H1 (cell line): Measurements from ENCODE around the gene FPR3. TPM values are rescaled to one million over a fixed set of nuclear protein-coding genes. Genes with fewer than 3 reads are reported as not detected.

Source experiments
- CTCF ChIA-PET: fragments of 300-600 bp; sonication (Branson Sonifier 250); formaldehyde crosslinking; loops from one replicate; lab custom pipeline; 2021; ENCODE audit not compliant: partially characterized antibody; lab: Charles Lee
- POLR2A ChIA-PET: fragments of 300-600 bp; sonication (Branson Sonifier 250); formaldehyde crosslinking; loops from one replicate; lab custom pipeline; 2021; ENCODE audit warnings: inconsistent platforms; ENCODE audit not compliant: partially characterized antibody; lab: Charles Lee
- DNase-seq, 2 experiments: peaks; one replicate each; pipeline versions ENCODE4 v3.0.0 to v3.0.0-alpha.2; 2010 to 2022; ENCODE audit warnings: low spot score in 2 of 2, low read depth in 1 of 2, mixed read lengths in 1 of 2
- FAIRE-seq: peaks from 2 replicates; lab custom pipeline; 2011; peaks lifted over from hg19 to GRCh38; lab: Jason Lieb, UNC
- H2AFZ ChIP-seq: 2 replicates; pipeline ENCODE4 v1.8.1; 2012; ENCODE audit warnings: low read length, inconsistent platforms
- H2AK5ac ChIP-seq: 2 replicates; pipeline ENCODE4 v1.6.1; 2013; ENCODE audit warnings: low read depth, low read length
- H2BK120ac ChIP-seq: replicated peaks from 2 replicates; pipeline ENCODE3; 2013; ENCODE audit warnings: low read depth, low read length, inconsistent platforms
- H2BK12ac ChIP-seq: 2 replicates; pipeline ENCODE4 v1.6.1; 2013; ENCODE audit warnings: low read depth, low read length
- H2BK15ac ChIP-seq: 2 replicates; pipeline ENCODE4 v1.6.1; 2013; ENCODE audit warnings: low read length
- H2BK20ac ChIP-seq: 2 replicates; pipeline ENCODE4 v1.6.1; 2013; ENCODE audit warnings: low read length
- H2BK5ac ChIP-seq: 2 replicates; pipeline ENCODE4 v1.6.1; 2013; ENCODE audit warnings: low read depth, low read length
- H3K14ac ChIP-seq: 2 replicates; pipeline ENCODE4 v1.6.1; 2013; ENCODE audit warnings: inconsistent platforms; ENCODE audit not compliant: insufficient read length
- H3K18ac ChIP-seq: 2 replicates; pipeline ENCODE4 v1.6.1; 2013; ENCODE audit warnings: low read length; ENCODE audit errors: extremely low read depth
- H3K23ac ChIP-seq: 2 replicates; pipeline ENCODE4 v1.6.1; 2013; ENCODE audit warnings: inconsistent platforms; ENCODE audit not compliant: insufficient read length
- H3K23me2 ChIP-seq: 2 replicates; pipeline ENCODE4 v1.6.1; 2013; ENCODE audit warnings: low read depth, low read length
- H3K27ac ChIP-seq: 2 replicates; pipeline ENCODE4 v1.6.1; 2011; ENCODE audit warnings: low read depth, low read length, inconsistent platforms
- H3K27me3 ChIP-seq, 4 experiments: replicated peaks in 1 of 4; 1 replicate in 1 of 4; 2 replicates in 3 of 4; pipeline versions ENCODE4 v1.6.1 to v1.8.1; 2011 to 2013; ENCODE audit warnings: low read length in 3 of 4, mild to moderate bottlenecking in 3 of 4, inconsistent platforms in 2 of 4, mixed read lengths in 2 of 4, moderate library complexity in 1 of 4; ENCODE audit not compliant: control insufficient read depth in 3 of 4, insufficient read depth in 3 of 4; ENCODE audit errors: extremely low read depth in 1 of 4
- H3K36me3 ChIP-seq, 4 experiments: 2 replicates each; pipeline versions ENCODE4 v1.6.1 to v1.8.1; 2011 to 2013; ENCODE audit warnings: mild to moderate bottlenecking in 4 of 4, low read length in 3 of 4, moderate library complexity in 2 of 4, control low read depth in 1 of 4, inconsistent platforms in 1 of 4; ENCODE audit not compliant: insufficient read depth in 4 of 4, control insufficient read depth in 2 of 4
- H3K4ac ChIP-seq: replicated peaks from 2 replicates; pipeline ENCODE3; 2013; ENCODE audit warnings: low read length, low read depth, mixed read lengths, inconsistent platforms; ENCODE audit not compliant: insufficient read length
- H3K4me1 ChIP-seq, 4 experiments: replicated peaks in 1 of 4; 1 replicate in 1 of 4; 2 replicates in 3 of 4; pipeline versions ENCODE4 v1.6.1 to v1.8.1; 2011 to 2013; ENCODE audit warnings: low read length in 3 of 4, inconsistent platforms in 2 of 4, mixed read lengths in 1 of 4; ENCODE audit not compliant: insufficient read depth in 4 of 4, control insufficient read depth in 3 of 4
- H3K4me2 ChIP-seq, 2 experiments: 2 replicates each; pipeline versions ENCODE4 v1.6.1 to v1.8.1; 2011 to 2013; ENCODE audit warnings: low read depth in 2 of 2, low read length in 2 of 2, control low read depth in 1 of 2, inconsistent platforms in 1 of 2, mild to moderate bottlenecking in 1 of 2; ENCODE audit not compliant: insufficient read depth in 1 of 2
- H3K4me3 ChIP-seq, 4 experiments: fragments of 200-600, 300-600 bp in 1 of 4; sonication (generic), shearing (Covaris generic), sonication (Bioruptor Twin) in 1 of 4; 2 replicates each; pipeline versions ENCODE4 v1.5.1 to v1.8.1; 2011 to 2016; ENCODE audit warnings: low read length in 4 of 4, low read depth in 3 of 4, control low read depth in 2 of 4, inconsistent platforms in 2 of 4, mild to moderate bottlenecking in 2 of 4, mixed read lengths in 1 of 4, moderate library complexity in 1 of 4; ENCODE audit not compliant: insufficient read depth in 2 of 4; ENCODE audit errors: extremely low read depth in 1 of 4
- H3K56ac ChIP-seq: replicated peaks from 2 replicates; pipeline ENCODE3; 2013; ENCODE audit warnings: low read depth, mild to moderate bottlenecking, mixed read lengths, low read length, inconsistent platforms; ENCODE audit not compliant: insufficient read length
- H3K79me1 ChIP-seq: 2 replicates; pipeline ENCODE4 v1.6.1; 2013; ENCODE audit warnings: low read depth, low read length, control low read depth
- H3K79me2 ChIP-seq, 2 experiments: 2 replicates each; pipeline versions ENCODE4 v1.6.1 to v1.8.1; 2012 to 2013; ENCODE audit warnings: low read length in 2 of 2, mild to moderate bottlenecking in 2 of 2, inconsistent platforms in 1 of 2; ENCODE audit not compliant: insufficient read depth in 2 of 2, control insufficient read depth in 1 of 2
- H3K9ac ChIP-seq, 4 experiments: replicated peaks in 1 of 4; 1 replicate in 1 of 4; 2 replicates in 3 of 4; pipeline versions ENCODE4 v1.6.1 to v1.8.1; 2011 to 2013; ENCODE audit warnings: low read depth in 3 of 4, low read length in 3 of 4, control low read depth in 2 of 4, mild to moderate bottlenecking in 2 of 4, moderate library complexity in 2 of 4, inconsistent platforms in 1 of 4; ENCODE audit errors: extremely low read depth in 1 of 4
- H3K9me3 ChIP-seq, 2 experiments: 2 replicates each; pipeline versions ENCODE4 v1.6.1 to v1.8.1; 2012 to 2013; ENCODE audit warnings: mild to moderate bottlenecking in 2 of 2, moderate library complexity in 2 of 2, control low read depth in 1 of 2, inconsistent platforms in 1 of 2, low read depth in 1 of 2, low read length in 1 of 2, mixed read lengths in 1 of 2; ENCODE audit not compliant: insufficient read depth in 2 of 2
- H4K20me1 ChIP-seq, 2 experiments: replicated peaks in 1 of 2; 2 replicates each; pipeline versions ENCODE3 to v1.8.1; 2011 to 2013; ENCODE audit warnings: inconsistent platforms in 2 of 2, low read length in 2 of 2, mild to moderate bottlenecking in 1 of 2; ENCODE audit not compliant: insufficient read depth in 2 of 2, control insufficient read depth in 1 of 2
- H4K5ac ChIP-seq: 2 replicates; pipeline ENCODE4 v1.6.1; 2013; ENCODE audit warnings: low read length, low read depth, mixed read lengths, inconsistent platforms; ENCODE audit not compliant: insufficient read length
- H4K8ac ChIP-seq: 2 replicates; pipeline ENCODE4 v1.8.0; 2013; ENCODE audit warnings: mild to moderate bottlenecking, moderate library complexity, low read length, inconsistent platforms; ENCODE audit not compliant: insufficient read depth; ENCODE audit errors: extremely low read depth
- H4K91ac ChIP-seq: replicated peaks from 2 replicates; pipeline ENCODE3; 2013; ENCODE audit warnings: low read length, mixed read lengths, inconsistent platforms; ENCODE audit not compliant: insufficient read length
- HDAC6 ChIP-seq: IDR thresholded peaks from one replicate; pipeline ENCODE4 v1.7.1; 2012; ENCODE audit warnings: low read depth, mild to moderate bottlenecking, inconsistent platforms, low read length, moderate library complexity
- KDM4A ChIP-seq: IDR thresholded peaks from one replicate; pipeline ENCODE4 v1.7.1; 2012; ENCODE audit warnings: low read depth, mild to moderate bottlenecking, moderate library complexity, low read length, inconsistent platforms; ENCODE audit not compliant: severe bottlenecking
- NANOG ChIP-seq: IDR thresholded peaks from 2 replicates; pipeline ENCODE4 v1.6.1; 2011; ENCODE audit warnings: low read length, low read depth, mild to moderate bottlenecking, inconsistent platforms; ENCODE audit not compliant: insufficient read depth, poor library complexity, severe bottlenecking
- RAD21 ChIP-seq, 2 experiments: IDR thresholded peaks in 1 of 2; conservative IDR thresholded peaks in 1 of 2; 2 replicates each; pipeline ENCODE4 v1.6.1; 2011; ENCODE audit warnings: low read depth in 2 of 2, low read length in 2 of 2, improper control_type of control experiment in 1 of 2, inconsistent platforms in 1 of 2, mild to moderate bottlenecking in 1 of 2, moderate library complexity in 1 of 2
- SAP30 ChIP-seq: fragments of 300-600 bp; sonication (generic); IDR thresholded peaks from 2 replicates; pipeline ENCODE4 v1.7.1; 2012; ENCODE audit warnings: low read length, moderate library complexity, mild to moderate bottlenecking, inconsistent platforms; ENCODE audit not compliant: insufficient read depth, insufficient replicate concordance
- SIN3A ChIP-seq, 2 experiments: IDR thresholded peaks in 1 of 2; conservative IDR thresholded peaks in 1 of 2; 2 replicates each; pipeline ENCODE4 v1.6.1; 2011 to 2012; ENCODE audit warnings: low read length in 2 of 2, improper control_type of control experiment in 1 of 2, low read depth in 1 of 2, mild to moderate bottlenecking in 1 of 2
- SIX5 ChIP-seq: IDR thresholded peaks from 2 replicates; pipeline ENCODE4 v1.6.1; 2011; ENCODE audit warnings: mild to moderate bottlenecking, low read depth, low read length
- TBP ChIP-seq: IDR thresholded peaks from 2 replicates; pipeline ENCODE4 v1.6.1; 2011; ENCODE audit warnings: low read depth, low read length, improper control_type of control experiment
- ZNF274 ChIP-seq: IDR thresholded peaks from 2 replicates; pipeline ENCODE4 v1.7.0; 2012; ENCODE audit warnings: low read length, borderline replicate concordance; ENCODE audit errors: extremely low read depth
- WGBS, 2 experiments: shearing (Covaris generic) in 1 of 2; methylation state at CpG; one replicate each; pipeline versions ENCODE4 v1.1.6 to v1.1.7; 2013 to 2015; ENCODE audit warnings: low lambda C conversion rate in 2 of 2, mixed read lengths in 2 of 2, inconsistent platforms in 1 of 2, low coverage in 1 of 2, missing lambda C conversion rate in 1 of 2; ENCODE audit not compliant: insufficient replicate concordance in 2 of 2, insufficient coverage in 1 of 2, insufficient read length in 1 of 2; ENCODE audit errors: extremely low coverage in 1 of 2, missing lambda C conversion rate in 1 of 2; 5-methylcytosine and 5-hydroxymethylcytosine counted together
- polyA plus RNA-seq, 7 experiments: library from polyadenylated mRNA; depleted of rRNA in 3 of 7; stranded (reverse) in 5 of 7; unstranded in 2 of 7; fragments of >200 nt in 5 of 7; fragments of 200-250 nt in 2 of 7; gene quantifications; 1 replicate in 5 of 7; 2 replicates in 1 of 7; 4 replicates in 1 of 7; pipeline versions ENCODE4 v1.2.1 to v1.2.3, GENCODE V29; 2011 to 2013; ENCODE audit warnings: missing spikeins in 2 of 7, mixed read lengths in 2 of 7
- total RNA-seq: library from RNA; stranded (reverse); fragmentation: NEBNext Ultra II Directional; extraction: Animal tissue kit (Norgen Biotek cat#: 25700); gene quantifications from 2 replicates; pipeline ENCODE4 v1.2.1, GENCODE V29; 2021
- TF ChIP-seq, protein P1 (sequence below), 3 experiments: IDR thresholded peaks; 1 replicate in 2 of 3; 2 replicates in 1 of 3; pipeline versions ENCODE4 v1.5.1 to v1.6.1; 2011; ENCODE audit warnings: low read length in 3 of 3, mild to moderate bottlenecking in 3 of 3, inconsistent platforms in 2 of 3, low read depth in 1 of 3, moderate library complexity in 1 of 3; ENCODE audit not compliant: insufficient read depth in 1 of 3; ENCODE audit errors: control extremely low read depth in 1 of 3

The FPR3 gene
- total and polyA plus RNA-seq, 2 of the 8 experiments (the other 6 are each of a cell fraction or from before 2014, with no cell fraction given), result not detected

DNA sequence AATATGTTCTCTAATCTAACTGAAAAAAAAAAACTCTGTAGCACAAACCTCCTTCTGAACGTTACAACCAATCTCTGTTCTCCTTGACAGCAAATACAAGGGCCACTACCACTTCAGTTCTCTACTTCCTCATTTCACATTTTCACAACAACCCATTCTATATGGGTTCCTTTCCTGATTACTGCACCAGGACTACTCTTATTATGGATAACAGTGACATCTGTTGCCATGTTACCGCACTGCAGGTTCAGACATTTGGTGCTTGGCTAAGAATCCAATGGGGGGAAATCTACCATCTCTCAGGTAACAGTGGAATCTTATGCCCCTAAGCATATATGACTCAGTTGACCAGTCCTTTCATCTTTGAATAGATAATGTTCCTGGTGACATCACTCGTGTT, 11.6 kb upstream of the FPR3 start:
- TF ChIP-seq, protein P1, sequence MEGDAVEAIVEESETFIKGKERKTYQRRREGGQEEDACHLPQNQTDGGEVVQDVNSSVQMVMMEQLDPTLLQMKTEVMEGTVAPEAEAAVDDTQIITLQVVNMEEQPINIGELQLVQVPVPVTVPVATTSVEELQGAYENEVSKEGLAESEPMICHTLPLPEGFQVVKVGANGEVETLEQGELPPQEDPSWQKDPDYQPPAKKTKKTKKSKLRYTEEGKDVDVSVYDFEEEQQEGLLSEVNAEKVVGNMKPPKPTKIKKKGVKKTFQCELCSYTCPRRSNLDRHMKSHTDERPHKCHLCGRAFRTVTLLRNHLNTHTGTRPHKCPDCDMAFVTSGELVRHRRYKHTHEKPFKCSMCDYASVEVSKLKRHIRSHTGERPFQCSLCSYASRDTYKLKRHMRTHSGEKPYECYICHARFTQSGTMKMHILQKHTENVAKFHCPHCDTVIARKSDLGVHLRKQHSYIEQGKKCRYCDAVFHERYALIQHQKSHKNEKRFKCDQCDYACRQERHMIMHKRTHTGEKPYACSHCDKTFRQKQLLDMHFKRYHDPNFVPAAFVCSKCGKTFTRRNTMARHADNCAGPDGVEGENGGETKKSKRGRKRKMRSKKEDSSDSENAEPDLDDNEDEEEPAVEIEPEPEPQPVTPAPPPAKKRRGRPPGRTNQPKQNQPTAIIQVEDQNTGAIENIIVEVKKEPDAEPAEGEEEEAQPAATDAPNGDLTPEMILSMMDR (IDR thresholded peaks at IDR 0.05; ENCODE audit: control extremely low read depth in 1 of 3, insufficient read depth in 1 of 3, low read depth in 1 of 3, low read length in 3 of 3), result peak in 2 of 3 experiments; percentile 46 to 49; a peak in 3 of 4 replicates
- TF ChIP-seq RAD21 (IDR thresholded peaks at IDR 0.05 in 1 of 2, conservative IDR thresholded peaks at IDR 0.05 in 1 of 2; ENCODE audit: low read depth in 2 of 2, low read length in 2 of 2), result peak; percentile 63 to 74
- TF ChIP-seq ZNF274, result no peak
- TF ChIP-seq HDAC6, result no peak
- TF ChIP-seq SIN3A (conservative IDR thresholded peaks at IDR 0.05 in 1 of 2, IDR thresholded peaks at IDR 0.05 in 1 of 2; ENCODE audit: low read depth in 1 of 2, low read length in 2 of 2), result no peak
- no peak for TF ChIP-seq SAP30
- TF ChIP-seq KDM4A, result no peak
- no peak for TF ChIP-seq TBP
- no peak for TF ChIP-seq NANOG
- no peak for TF ChIP-seq SIX5
- TF ChIP-seq, all 59 proteins: peak for 2
- no peak overlapping the region for H2BK5ac ChIP-seq
- H3K4ac ChIP-seq, result no peak overlapping the region
- no peak overlapping the region for H4K91ac ChIP-seq
- no peak overlapping the region for H3K56ac ChIP-seq
- no peak overlapping the region for H3K18ac ChIP-seq
- 52% methylated on average over 3 of the region's 3 CpGs; no CpG with 5 or more reads in 1 of the 2 experiments for WGBS, 2 experiments
- no peak overlapping the region for H3K9ac ChIP-seq
- no peaks in the 10 kb centered on the region; a peak in 1 of 7 replicates for H3K27me3 ChIP-seq
- H4K8ac ChIP-seq, result no peak overlapping the region
- H3K23ac ChIP-seq, result no peak overlapping the region
- H3K4me1 ChIP-seq, result no peaks in the 10 kb centered on the region
- ChIA-PET CTCF (no interaction called here), POLR2A (no interaction called here)
- H2BK15ac ChIP-seq, result no peak overlapping the region
- H3K36me3 ChIP-seq, result no peaks in the 10 kb centered on the region
- FAIRE-seq, result no peak
- no peak overlapping the region for H3K27ac ChIP-seq
- DNase-seq, result no peak
- no peak overlapping the region for H3K4me2 ChIP-seq
- H2AFZ ChIP-seq, result no peak overlapping the region
- H2BK120ac ChIP-seq, result no peak overlapping the region
- H3K23me2 ChIP-seq, result no peaks in the 10 kb centered on the region; the same call in 1 of the 2 replicates
- H2BK20ac ChIP-seq, result no peak overlapping the region
- no peak overlapping the region for H3K4me3 ChIP-seq
- no peaks in the 10 kb centered on the region for H4K20me1 ChIP-seq
- H3K79me2 ChIP-seq, result no peaks in the 10 kb centered on the region
- H3K14ac ChIP-seq, result no peak overlapping the region
- peaks cover 3 to 5% of the 10 kb centered on the region in 2 experiments; a peak in 3 of 4 replicates for H3K9me3 ChIP-seq
- H3K79me1 ChIP-seq, result no peaks in the 10 kb centered on the region
- no peak overlapping the region for H2AK5ac ChIP-seq
- no peak overlapping the region for H4K5ac ChIP-seq
- H2BK12ac ChIP-seq, result no peak overlapping the region
